ENCODE measurements around the gene ST3GAL4. TPM values are rescaled to one million over a fixed set of nuclear protein-coding genes. Genes with fewer than 3 reads are reported as not detected.
A peak's percentile ranks its signal among the peaks of the same experiment; 100 is the strongest.
"Not testable (repeated sequence)": the region's sequence is repeated elsewhere in the genome, so short reads cannot be mapped to it uniquely, and the experiment has no call there.

ST3GAL4 gene
- total RNA-seq, 1 experiment from 2014 or later = 46.2 TPM

- Histone ChIP-seq H3K27me3 (ENCODE audit: insufficient read depth, low read depth) (no peaks in the 10 kb centered on the region), H3K4me1 (replicated peaks; ENCODE audit: insufficient read depth) (peaks cover 97% of the 10 kb centered on the region), H3F3A (ENCODE audit: insufficient read depth, low read depth) (peaks cover 76% of the 10 kb centered on the region), H4K20me1 (ENCODE audit: insufficient read depth) (no peaks in the 10 kb centered on the region), H2AFZ (no peak overlapping the region), H3K36me3 (ENCODE audit: low read depth) (0 out of 2 replicates have a peak, but pooled peaks cover 8% of the 10 kb centered on the region), H3K4me3 (no peak overlapping the region), H3K27ac (peak overlapping the region; percentile 90), H3K9me2 (ENCODE audit: insufficient read depth) (no peaks in the 10 kb centered on the region), H3K9me3 (ENCODE audit: insufficient read depth, low read depth) (no peaks in the 10 kb centered on the region), H3K79me2 (ENCODE audit: low read depth) (peaks cover 64% of the 10 kb centered on the region), H3K4me2 (peak overlapping the region; percentile 76)
- ChIA-PET CTCF (interaction anchor here (1.0 kb wide), 1 partner anchor 15 kb away, joined by 4 read pairs; no protein-coding TSS in a partner anchor), POLR2A (ENCODE audit: unreplicated experiment) (no interaction called here)
- intact Hi-C loops (cut with micrococcal nuclease; ENCODE audit: unreplicated experiment) = loop anchor here (10.0 kb wide), 1 partner anchor 90 kb away; no protein-coding TSS in a partner anchor
- TF ChIP-seq EZH2 (IDR thresholded peaks at IDR 0.05; ENCODE audit: low read depth) (no peak), CTCF (conservative IDR thresholded peaks at IDR 0.05) (no peak)
- peak in 1 of 2 experiments; percentile 10 for DNase-seq
- BruUV-seq (replicated peaks) = no TSS peak
These were observed 10.2 kb upstream of the ST3GAL4 start for GRCh38 chr11:126345283-126345682.

GRCh38 chr11:126345759-126346585 lies 9.5 kb upstream of the ST3GAL4 start:
- H3K4me3 ChIP-seq = peak overlapping the region; percentile 27; the same call in 1 of the 2 replicates
- peaks cover 76% of the 10 kb centered on the region for H3F3A ChIP-seq (ENCODE audit: insufficient read depth, low read depth)
- no peaks in the 10 kb centered on the region for H3K9me2 ChIP-seq (ENCODE audit: insufficient read depth)
- H4K20me1 ChIP-seq (ENCODE audit: insufficient read depth) = no peaks in the 10 kb centered on the region
- intact Hi-C loops (cut with micrococcal nuclease; ENCODE audit: unreplicated experiment) = loop anchor here (10.0 kb wide), 1 partner anchor 89 kb away; no protein-coding TSS in a partner anchor
- H3K27ac ChIP-seq = peak overlapping the region; percentile 90
- BruUV-seq (replicated peaks) = no TSS peak
- peaks cover 68% of the 10 kb centered on the region for H3K79me2 ChIP-seq (ENCODE audit: low read depth)
- no peaks in the 10 kb centered on the region for H3K27me3 ChIP-seq (ENCODE audit: insufficient read depth, low read depth)
- DNase-seq = peak; percentile 62 to 96
- H3K4me1 ChIP-seq (replicated peaks; ENCODE audit: insufficient read depth) = peaks cover 97% of the 10 kb centered on the region
- TF ChIP-seq EZH2 (IDR thresholded peaks at IDR 0.05; ENCODE audit: low read depth) (no peak), CTCF (conservative IDR thresholded peaks at IDR 0.05) (no peak)
- ChIA-PET POLR2A (ENCODE audit: unreplicated experiment) (no interaction called here), CTCF (no interaction called here)
- H3K4me2 ChIP-seq = peak overlapping the region; percentile 76
- H3K36me3 ChIP-seq (ENCODE audit: low read depth) = 0 out of 2 replicates have a peak, but pooled peaks cover 6% of the 10 kb centered on the region
- H2AFZ ChIP-seq = no peak overlapping the region
- H3K9me3 ChIP-seq (ENCODE audit: insufficient read depth, low read depth) = no peaks in the 10 kb centered on the region

GRCh38 chr11:126346586-126346940 lies 8.9 kb upstream of the ST3GAL4 start:
- Histone ChIP-seq H3K4me2 (peak overlapping the region; percentile 76), H3K27ac (peak overlapping the region; percentile 90)
- POLR2A ChIA-PET (ENCODE audit: unreplicated experiment) = interaction anchor here (0.6 kb wide), 3 partner anchors 14 to 36 kb away, joined by 4 to 12 read pairs (median 6); no protein-coding TSS in a partner anchor

GRCh38 chr11:126346946-126347345 lies 8.5 kb upstream of the ST3GAL4 start:
- H3K36me3 ChIP-seq (ENCODE audit: low read depth); H3K9me2 ChIP-seq (ENCODE audit: insufficient read depth); BruUV-seq (replicated peaks); H3K27me3 ChIP-seq (ENCODE audit: insufficient read depth, low read depth); H3K9me3 ChIP-seq (ENCODE audit: insufficient read depth, low read depth); H2AFZ ChIP-seq; H4K20me1 ChIP-seq (ENCODE audit: insufficient read depth): not testable (repeated sequence)
- peak overlapping the region; percentile 90 for H3K27ac ChIP-seq
- H3K4me2 ChIP-seq = peak overlapping the region; percentile 76
- peak in 1 of 2 experiments; percentile 65 for DNase-seq
- H3K79me2 ChIP-seq (ENCODE audit: low read depth) = peaks cover 71% of the 10 kb centered on the region
- peaks cover 69% of the 10 kb centered on the region for H3F3A ChIP-seq (ENCODE audit: insufficient read depth, low read depth)
- H3K4me3 ChIP-seq = peak overlapping the region; percentile 27; the same call in 1 of the 2 replicates
- ChIA-PET POLR2A (ENCODE audit: unreplicated experiment) (interaction anchor here (0.6 kb wide), 4 partner anchors 14 to 57 kb away, joined by 4 to 12 read pairs (median 6); no protein-coding TSS in a partner anchor), CTCF (interaction anchor here (0.6 kb wide), 1 partner anchor 642 kb away, joined by 4 read pairs; no protein-coding TSS in a partner anchor)
- intact Hi-C loops (cut with micrococcal nuclease; ENCODE audit: unreplicated experiment) = loop anchor here (10.0 kb wide), 1 partner anchor 88 kb away; no protein-coding TSS in a partner anchor
- H3K4me1 ChIP-seq (replicated peaks; ENCODE audit: insufficient read depth) = peaks cover 97% of the 10 kb centered on the region

More at GRCh38 chr11:126346586-126346940, 8.9 kb upstream of the ST3GAL4 start:
- CTCF ChIA-PET = interaction anchor here (0.6 kb wide), 1 partner anchor 642 kb away, joined by 4 read pairs; no protein-coding TSS in a partner anchor
- Histone ChIP-seq H3K36me3 (ENCODE audit: low read depth) (peaks cover under 1% of the 10 kb centered on the region; the same call in 1 of the 2 replicates), H4K20me1 (ENCODE audit: insufficient read depth) (no peaks in the 10 kb centered on the region), H3K9me2 (ENCODE audit: insufficient read depth) (no peaks in the 10 kb centered on the region), H3K27me3 (ENCODE audit: insufficient read depth, low read depth) (no peaks in the 10 kb centered on the region), H3K4me3 (peak overlapping the region; percentile 27; the same call in 1 of the 2 replicates), H3K4me1 (replicated peaks; ENCODE audit: insufficient read depth) (peaks cover 97% of the 10 kb centered on the region), H3K79me2 (ENCODE audit: low read depth) (peaks cover 68% of the 10 kb centered on the region), H3F3A (ENCODE audit: insufficient read depth, low read depth) (peaks cover 72% of the 10 kb centered on the region), H3K9me3 (ENCODE audit: insufficient read depth, low read depth) (no peaks in the 10 kb centered on the region), H2AFZ (no peak overlapping the region)
- BruUV-seq (replicated peaks) = TSS peak; percentile 12
- TF ChIP-seq EZH2 (IDR thresholded peaks at IDR 0.05; ENCODE audit: low read depth) (no peak), CTCF (conservative IDR thresholded peaks at IDR 0.05) (no peak)
- DNase-seq = peak in 1 of 2 experiments; percentile 29
- intact Hi-C loops (cut with micrococcal nuclease; ENCODE audit: unreplicated experiment) = loop anchor here (10.0 kb wide), 1 partner anchor 88 kb away; no protein-coding TSS in a partner anchor

Measured in PC-9 (cell line).